ENCODE data around the gene A2ML1. TPM values are rescaled to one million over a fixed set of nuclear protein-coding genes. Genes with fewer than 3 reads are reported as not detected.

A2ML1 gene
- total and polyA plus RNA-seq, 4 donors: 0.04 to 1.1 (median 0.06) TPM; not detected in 1

DNA sequence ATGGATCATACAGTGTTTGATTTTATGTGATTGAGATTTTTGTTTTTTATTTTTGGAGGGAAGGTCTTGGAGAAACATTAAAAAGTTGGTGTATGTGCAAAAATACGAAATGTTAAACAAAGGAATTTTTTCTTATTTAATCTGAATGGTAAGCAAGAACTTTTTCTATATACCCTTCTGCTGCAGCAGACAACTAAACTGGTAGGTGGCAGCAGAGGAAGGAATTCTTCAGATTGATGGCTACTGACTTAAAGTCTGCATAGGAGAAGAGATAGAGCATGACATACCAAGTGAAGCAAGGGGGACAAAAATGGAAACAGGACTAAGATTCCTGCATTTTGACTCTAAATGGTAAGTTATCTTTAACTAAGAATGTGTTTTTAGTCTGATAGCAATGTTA, 42.0 kb upstream of the A2ML1 start:
- ATAC-seq (ENCODE audit: insufficient read depth, low FRiP score): no peak
- WGBS, 2 donors: 79 to 83% methylated on average over 1 of the region's 1 CpG
- no peak overlapping the region for H3K9ac ChIP-seq (ENCODE audit: insufficient read depth in 1 of 2, low read length in 2 of 2)
- no peak for TF ChIP-seq CTCF (IDR thresholded peaks at IDR 0.05; ENCODE audit: control extremely low read depth, extremely low read depth)
- no peak overlapping the region for H3K4me3 ChIP-seq
- no peaks in the 10 kb centered on the region for H3K27me3 ChIP-seq (ENCODE audit: control insufficient read depth in 3 of 3, insufficient read depth in 3 of 3, low read length in 2 of 3)
- H3K9me3 ChIP-seq (ENCODE audit: control insufficient read depth in 4 of 4, insufficient read depth in 3 of 4, low read length in 3 of 4): no peaks in the 10 kb centered on the region
- peak; percentile 16 to 60 (median 60) for DNase-seq
- H3K4me1 ChIP-seq (ENCODE audit: control insufficient read depth in 5 of 5, insufficient read depth in 5 of 5, low read length in 5 of 5): peaks cover 0 to 29% (median 4%) of the 10 kb centered on the region in 5 donors
- H3K36me3 ChIP-seq (ENCODE audit: control insufficient read depth in 4 of 4, insufficient read depth in 4 of 4, low read length in 4 of 4): peaks cover 0 to 6% (median 5%) of the 10 kb centered on the region in 4 donors
- no peak overlapping the region for H3K27ac ChIP-seq (ENCODE audit: low read depth in 1 of 2, low read length in 1 of 2)

GRCh38 chr12:8781381-8782127, 40.9 kb upstream of the A2ML1 start:
- H3K36me3 ChIP-seq (ENCODE audit: control insufficient read depth in 4 of 4, insufficient read depth in 4 of 4, low read length in 4 of 4): peaks cover 0 to 6% (median 2%) of the 10 kb centered on the region in 4 donors
- peak overlapping the region in 1 of 2 donors; percentile 17 for H3K9ac ChIP-seq (ENCODE audit: insufficient read depth in 1 of 2, low read length in 2 of 2)
- no peaks in the 10 kb centered on the region for H3K27me3 ChIP-seq (ENCODE audit: control insufficient read depth in 3 of 3, insufficient read depth in 3 of 3, low read length in 2 of 3)
- no peak overlapping the region for H3K27ac ChIP-seq (ENCODE audit: low read depth in 1 of 2, low read length in 1 of 2)
- H3K9me3 ChIP-seq (ENCODE audit: control insufficient read depth in 4 of 4, insufficient read depth in 3 of 4, low read length in 3 of 4): no peaks in the 10 kb centered on the region
- H3K4me1 ChIP-seq (ENCODE audit: control insufficient read depth in 5 of 5, insufficient read depth in 5 of 5, low read length in 5 of 5): peaks cover 0 to 29% (median 4%) of the 10 kb centered on the region in 5 donors
- WGBS, 2 donors: 70 to 91% methylated on average over 2 of the region's 2 CpGs
- no peak overlapping the region for H3K4me3 ChIP-seq
- ATAC-seq (ENCODE audit: insufficient read depth, low FRiP score) (no peak), DNase-seq (peak; percentile 15 to 71 (median 71))
- TF ChIP-seq CTCF (IDR thresholded peaks at IDR 0.05; ENCODE audit: control extremely low read depth, extremely low read depth): no peak

DNA sequence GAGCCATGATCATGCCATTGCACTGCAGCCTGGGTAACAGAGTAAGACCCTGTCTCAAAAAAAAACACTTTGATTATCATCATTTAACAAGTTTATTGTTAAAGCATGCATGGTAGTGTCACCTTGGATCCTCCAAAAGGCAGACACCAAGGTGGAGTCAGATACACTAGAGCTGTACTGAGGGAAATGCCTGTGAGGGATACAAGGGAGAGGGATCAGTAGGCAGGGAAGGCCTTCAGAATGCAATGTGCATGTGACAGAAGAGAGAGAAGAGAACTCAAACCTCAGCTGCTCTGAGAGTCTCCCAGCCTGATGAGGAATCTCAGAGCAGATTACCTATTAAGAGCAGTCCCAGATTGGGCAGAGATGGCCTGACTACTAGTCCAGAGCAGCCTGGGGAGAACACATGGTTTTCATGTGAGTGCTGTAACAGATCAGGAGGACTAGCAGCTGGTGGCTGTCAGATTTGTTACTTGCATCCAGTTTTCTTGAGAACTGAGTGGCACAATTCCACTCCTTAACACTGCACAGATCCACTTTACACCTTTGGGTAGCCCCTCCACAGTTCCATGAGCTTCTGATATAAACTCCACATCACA, 38.0 kb upstream of the A2ML1 start:
- no peaks in the 10 kb centered on the region for H3K27me3 ChIP-seq (ENCODE audit: control insufficient read depth in 3 of 3, insufficient read depth in 3 of 3, low read length in 2 of 3)
- H3K9me3 ChIP-seq (ENCODE audit: control insufficient read depth in 4 of 4, insufficient read depth in 3 of 4, low read length in 3 of 4): no peaks in the 10 kb centered on the region
- ATAC-seq (ENCODE audit: insufficient read depth, low FRiP score) (no peak), DNase-seq (peak in 2 of 3 donors; percentile 50 to 59)
- no peak overlapping the region for H3K9ac ChIP-seq (ENCODE audit: insufficient read depth in 1 of 2, low read length in 2 of 2)
- H3K4me3 ChIP-seq: no peak overlapping the region
- peaks cover 0 to 24% (median 4%) of the 10 kb centered on the region in 5 donors for H3K4me1 ChIP-seq (ENCODE audit: control insufficient read depth in 5 of 5, insufficient read depth in 5 of 5, low read length in 5 of 5)
- TF ChIP-seq CTCF (IDR thresholded peaks at IDR 0.05; ENCODE audit: control extremely low read depth, extremely low read depth): no peak
- H3K27ac ChIP-seq (ENCODE audit: low read depth in 1 of 2, low read length in 1 of 2): no peak overlapping the region
- peaks cover 0 to 6% (median 1%) of the 10 kb centered on the region in 4 donors for H3K36me3 ChIP-seq (ENCODE audit: control insufficient read depth in 4 of 4, insufficient read depth in 4 of 4, low read length in 4 of 4)
